Panc1 (cell line): Measurements from ENCODE around the gene RNF41. TPM values are rescaled to one million over a fixed set of nuclear protein-coding genes. Genes with fewer than 3 reads are reported as not detected.

Experiments
- ATAC-seq: fragments of 200-7000 bp; cut with Tn5 transposase; 2 replicates; pipeline ENCODE4 v1.9.1; 2020; ENCODE audit warnings: mild to moderate bottlenecking, moderate library complexity
- BruUV-seq: library from RNA; stranded (reverse); fragments of 400-500 nt; replicated peaks from 2 replicates; lab custom pipeline; 2021; lab: Mats Ljungman, UMichigan
- CTCF ChIA-PET: fragments of 300-600 bp; sonication (Branson Sonifier 250); formaldehyde crosslinking; loops from one replicate; lab custom pipeline; 2022; ENCODE audit warnings: antibody characterized with exemption; lab: Charles Lee
- POLR2A ChIA-PET: fragments of 300-600 bp; sonication (Branson Sonifier 250); formaldehyde crosslinking; loops from one replicate; lab custom pipeline; 2022; ENCODE audit warnings: antibody characterized with exemption; lab: Charles Lee
- DNase-seq: peaks from one replicate; pipeline ENCODE4 v3.0.0-alpha.2; 2010; ENCODE audit warnings: low read depth, low spot score
- H3K27ac ChIP-seq: 2 replicates; pipeline ENCODE4 v1.5.1; 2011; ENCODE audit warnings: mild to moderate bottlenecking, low read length, inconsistent platforms
- H3K27me3 ChIP-seq: fragments of 200-500 bp; sonication (Bioruptor generic); 2 replicates; pipeline ENCODE4 v1.6.0; 2014; ENCODE audit warnings: low read length, inconsistent platforms; ENCODE audit not compliant: control insufficient read depth, insufficient read depth
- H3K36me3 ChIP-seq: fragments of 200-500 bp; sonication (Bioruptor generic); 2 replicates; pipeline ENCODE4 v1.5.1; 2014; ENCODE audit warnings: inconsistent platforms, mild to moderate bottlenecking, low read length, moderate library complexity; ENCODE audit not compliant: control insufficient read depth, insufficient read depth
- H3K4me1 ChIP-seq: 2 replicates; pipeline ENCODE4 v1.5.1; 2011; ENCODE audit warnings: inconsistent platforms, mild to moderate bottlenecking, low read length, moderate library complexity; ENCODE audit not compliant: control insufficient read depth, insufficient read depth
- H3K4me3 ChIP-seq, 2 experiments: 2 replicates each; pipeline ENCODE4 v1.5.1; 2011 to 2012; ENCODE audit warnings: low read depth in 2 of 2, low read length in 2 of 2, mild to moderate bottlenecking in 2 of 2, inconsistent platforms in 1 of 2, moderate library complexity in 1 of 2
- H3K9me3 ChIP-seq: fragments of 200-500 bp; sonication (Bioruptor generic); 2 replicates; pipeline ENCODE4 v1.5.1; 2014; ENCODE audit warnings: low read depth, mild to moderate bottlenecking, inconsistent platforms, low read length, moderate library complexity; ENCODE audit not compliant: control insufficient read depth, insufficient read depth
- CTCF ChIP-seq: fragments of 450-650 bp; IDR thresholded peaks from 2 replicates; pipeline ENCODE4 v1.5.1; 2017; ENCODE audit warnings: mild to moderate bottlenecking
- POLR2AphosphoS5 ChIP-seq: IDR thresholded peaks from 2 replicates; pipeline ENCODE4 v1.6.1; 2012; ENCODE audit warnings: mild to moderate bottlenecking, low read depth, low read length, moderate library complexity
- REST ChIP-seq, 2 experiments: IDR thresholded peaks; 2 replicates each; pipeline ENCODE4 v1.6.1; 2011 to 2012; ENCODE audit warnings: low read depth in 2 of 2, control low read depth in 1 of 2, low read length in 1 of 2, mild to moderate bottlenecking in 1 of 2, moderate library complexity in 1 of 2; ENCODE audit not compliant: insufficient read depth in 1 of 2
- SIN3A ChIP-seq: IDR thresholded peaks from 2 replicates; pipeline ENCODE4 v1.6.1; 2012; ENCODE audit warnings: low read depth, mild to moderate bottlenecking, low read length, moderate library complexity, borderline replicate concordance; ENCODE audit not compliant: insufficient read depth
- TCF7L2 ChIP-seq: IDR thresholded peaks from 2 replicates; pipeline ENCODE4 v1.6.1; 2011; ENCODE audit warnings: mild to moderate bottlenecking, low read depth, low read length, inconsistent platforms
- in situ Hi-C: cut with HindIII; loops from 2 replicates; pipeline ENCODE4 v1.10.0; 2016; ENCODE audit warnings: low sequenced_read_pairs, low pct_unique_long_range_greater_than_20kb
- intact Hi-C: fragments of 100-400 bp; cut with micrococcal nuclease; formaldehyde crosslinking; loops from one replicate; pipeline ENCODE4 v1.10.0; 2022; ENCODE audit not compliant: unreplicated experiment
- total RNA-seq: library from RNA; stranded (reverse); gene quantifications from one replicate; pipeline ENCODE4 v1.2.1, GENCODE V29; 2021; ENCODE audit not compliant: unreplicated experiment

Gene RNF41
- total RNA-seq, 1 experiment from 2014 or later: 35.3 TPM

GRCh38 chr12:56256326-56256960 is 34.7 kb upstream of the RNF41 start:
- H3K36me3 ChIP-seq: peaks cover 15% of the 10 kb centered on the region

GRCh38 chr12:56255671-56256070 is 33.9 kb upstream of the RNF41 start:
- POLR2A ChIA-PET: no interaction called here

More at GRCh38 chr12:56256326-56256960, 34.7 kb upstream of the RNF41 start:
- Histone ChIP-seq H3K9me3 (no peaks in the 10 kb centered on the region), H3K4me1 (peaks cover 10% of the 10 kb centered on the region), H3K27me3 (no peaks in the 10 kb centered on the region), H3K4me3 (peak overlapping the region in 1 of 2 experiments; percentile 87; a peak in 2 of 4 replicates), H3K27ac (peak overlapping the region; percentile 85; the same call in 1 of the 2 replicates)
- DNase-seq (no peak), ATAC-seq (no peak)
- TF ChIP-seq TCF7L2 (no peak), CTCF (no peak), REST (IDR thresholded peaks at IDR 0.05; ENCODE audit: insufficient read depth in 1 of 2, low read depth in 2 of 2, low read length in 1 of 2) (no peak), POLR2AphosphoS5 (no peak), SIN3A (no peak)
- in situ Hi-C loops: no loop called here
- no TSS peak for BruUV-seq
- ChIA-PET POLR2A (no interaction called here), CTCF (no interaction called here)
- intact Hi-C loops: no loop called here

More at GRCh38 chr12:56255671-56256070, 33.9 kb upstream of the RNF41 start:
- ATAC-seq (no peak), DNase-seq (no peak)
- TF ChIP-seq CTCF: no peak
- in situ Hi-C loops (no loop called here), intact Hi-C loops (no loop called here)
- CTCF ChIA-PET: no interaction called here
- TSS peak; percentile 68 for BruUV-seq
- H3K4me1 ChIP-seq: peaks cover 10% of the 10 kb centered on the region
- H3K27me3 ChIP-seq: no peaks in the 10 kb centered on the region
- H3K4me3 ChIP-seq: no peak overlapping the region
- H3K9me3 ChIP-seq: no peaks in the 10 kb centered on the region
- H3K36me3 ChIP-seq: peaks cover 15% of the 10 kb centered on the region
- no peak overlapping the region for H3K27ac ChIP-seq
